BJ (cell line): ENCODE data around the gene STRA8. TPM values are rescaled to one million over a fixed set of nuclear protein-coding genes. Genes with fewer than 3 reads are reported as not detected.

ENCODE experiments used
- CTCF ChIA-PET: fragments of 350-600 bp; formaldehyde crosslinking; extraction: SDS; loops from one replicate; lab custom pipeline; 2021; ENCODE audit warnings: antibody characterized with exemption, inconsistent platforms; lab: Yijun Ruan, JAX
- POLR2A ChIA-PET: fragments of 300-600 bp; sonication (Branson Sonifier 250); formaldehyde crosslinking; extraction: SDS; loops from one replicate; lab custom pipeline; 2021; ENCODE audit warnings: antibody characterized with exemption; lab: Charles Lee
- DNase-seq: peaks from one replicate; pipeline ENCODE4 v3.0.0-alpha.2; 2011; ENCODE audit warnings: low read depth
- H3K27me3 ChIP-seq: 2 replicates; pipeline ENCODE4 v1.6.0; 2011; ENCODE audit warnings: low read length; ENCODE audit not compliant: control insufficient read depth, insufficient read depth
- H3K36me3 ChIP-seq: 2 replicates; pipeline ENCODE4 v1.5.1; 2011; ENCODE audit warnings: low read length; ENCODE audit not compliant: control insufficient read depth, insufficient read depth
- H3K4me3 ChIP-seq: 2 replicates; pipeline ENCODE4 v1.5.1; 2011; ENCODE audit warnings: low read depth, mild to moderate bottlenecking, control low read depth, low read length
- polyA plus RNA-seq: library from polyadenylated mRNA; depleted of rRNA; stranded (reverse); fragments of >200 nt; gene quantifications from 2 replicates; pipeline ENCODE4 v1.2.3, GENCODE V29; 2011
- TF ChIP-seq, protein P1 (sequence below): IDR thresholded peaks from 2 replicates; pipeline ENCODE4 v1.5.1; 2011; ENCODE audit warnings: low read depth, mild to moderate bottlenecking, control low read depth, inconsistent platforms, low read length, moderate library complexity; ENCODE audit not compliant: insufficient read depth

The STRA8 gene
- polyA plus RNA-seq, 1 experiment: not detected

GRCh38 chr7:135260930-135261721 lies 27.5 kb downstream of the STRA8 start:
- no peak for DNase-seq
- ChIA-PET CTCF (interaction anchor here (0.7 to 4.3 kb wide), 3 partner anchors 14 to 22 kb away, joined by 3 to 34 read pairs (median 9); no protein-coding TSS in a partner anchor), POLR2A (no interaction called here)
- TF ChIP-seq, protein P1, sequence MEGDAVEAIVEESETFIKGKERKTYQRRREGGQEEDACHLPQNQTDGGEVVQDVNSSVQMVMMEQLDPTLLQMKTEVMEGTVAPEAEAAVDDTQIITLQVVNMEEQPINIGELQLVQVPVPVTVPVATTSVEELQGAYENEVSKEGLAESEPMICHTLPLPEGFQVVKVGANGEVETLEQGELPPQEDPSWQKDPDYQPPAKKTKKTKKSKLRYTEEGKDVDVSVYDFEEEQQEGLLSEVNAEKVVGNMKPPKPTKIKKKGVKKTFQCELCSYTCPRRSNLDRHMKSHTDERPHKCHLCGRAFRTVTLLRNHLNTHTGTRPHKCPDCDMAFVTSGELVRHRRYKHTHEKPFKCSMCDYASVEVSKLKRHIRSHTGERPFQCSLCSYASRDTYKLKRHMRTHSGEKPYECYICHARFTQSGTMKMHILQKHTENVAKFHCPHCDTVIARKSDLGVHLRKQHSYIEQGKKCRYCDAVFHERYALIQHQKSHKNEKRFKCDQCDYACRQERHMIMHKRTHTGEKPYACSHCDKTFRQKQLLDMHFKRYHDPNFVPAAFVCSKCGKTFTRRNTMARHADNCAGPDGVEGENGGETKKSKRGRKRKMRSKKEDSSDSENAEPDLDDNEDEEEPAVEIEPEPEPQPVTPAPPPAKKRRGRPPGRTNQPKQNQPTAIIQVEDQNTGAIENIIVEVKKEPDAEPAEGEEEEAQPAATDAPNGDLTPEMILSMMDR: no peak
- H3K36me3 ChIP-seq: no peaks in the 10 kb centered on the region
- no peaks in the 10 kb centered on the region; the same call in 1 of the 2 replicates for H3K27me3 ChIP-seq
- no peak overlapping the region for H3K4me3 ChIP-seq

GRCh38 chr7:135262623-135263320 lies 29.1 kb downstream of the STRA8 start:
- TF ChIP-seq, protein P1: no peak
- no peak for DNase-seq
- Histone ChIP-seq H3K36me3 (no peaks in the 10 kb centered on the region), H3K4me3 (no peak overlapping the region), H3K27me3 (peaks cover 5% of the 10 kb centered on the region)
- ChIA-PET CTCF (interaction anchor here (2.2 to 2.6 kb wide), 2 partner anchors 12 to 17 kb away, joined by 6 to 17 read pairs; no protein-coding TSS in a partner anchor), POLR2A (interaction anchor here (0.6 kb wide), 1 partner anchor 186 kb away, joined by 5 read pairs; no protein-coding TSS in a partner anchor)

DNA sequence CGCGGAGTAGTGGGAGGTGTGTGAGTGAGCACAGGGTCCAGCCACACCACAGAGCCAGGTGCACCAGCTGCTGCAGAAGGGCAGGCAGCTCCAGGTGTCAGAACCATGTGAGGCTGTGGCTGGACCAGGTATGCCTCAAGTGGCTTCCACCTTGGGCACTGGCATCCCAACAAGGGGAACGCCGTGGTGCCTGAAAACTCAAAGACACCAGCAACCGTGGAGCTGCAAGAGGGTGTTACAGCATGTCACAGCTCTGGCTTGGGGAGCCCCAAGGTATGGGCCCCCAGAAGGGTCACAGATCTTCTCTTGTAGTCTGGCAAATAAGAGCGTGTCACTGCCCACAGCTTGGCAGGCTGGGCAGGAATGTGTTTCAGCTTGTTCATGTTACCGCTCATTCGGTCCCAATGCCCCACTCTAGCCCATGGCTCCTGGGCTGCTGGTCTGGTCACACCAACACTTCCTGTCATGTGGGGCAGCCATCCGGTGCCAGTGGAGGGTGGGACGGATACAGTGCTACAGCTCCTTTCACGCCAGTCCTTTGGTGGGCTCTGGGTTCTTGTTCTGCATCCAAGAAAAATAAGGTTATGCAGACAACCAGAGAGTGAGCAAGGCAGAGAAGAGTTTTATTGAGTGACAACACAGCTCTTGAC lies 29.8 kb downstream of the STRA8 start:
- ChIA-PET POLR2A (interaction anchor here (0.6 kb wide), 1 partner anchor 185 kb away, joined by 5 read pairs; no protein-coding TSS in a partner anchor), CTCF (interaction anchor here (0.6 to 2.6 kb wide), 4 partner anchors 11 to 114 kb away, joined by 3 to 17 read pairs (median 5); no protein-coding TSS in a partner anchor)
- Histone ChIP-seq H3K27me3 (peaks cover 5% of the 10 kb centered on the region), H3K4me3 (no peak overlapping the region), H3K36me3 (no peaks in the 10 kb centered on the region)
- TF ChIP-seq, protein P1: no peak
- no peak for DNase-seq

GRCh38 chr7:135265637-135266036 lies 32.0 kb downstream of the STRA8 start:
- ChIA-PET CTCF (interaction anchor here (1.0 kb wide), 1 partner anchor 10 kb away, joined by 5 read pairs; no protein-coding TSS in a partner anchor), POLR2A (interaction anchor here (0.6 kb wide), 1 partner anchor 551 kb away, joined by 5 read pairs; no protein-coding TSS in a partner anchor)
- Histone ChIP-seq H3K36me3 (no peaks in the 10 kb centered on the region), H3K4me3 (no peak overlapping the region), H3K27me3 (peaks cover 7% of the 10 kb centered on the region)
- DNase-seq: no peak
- TF ChIP-seq, protein P1: no peak
